ENCODE data around the gene KDM7A. TPM values are rescaled to one million over a fixed set of nuclear protein-coding genes. Genes with fewer than 3 reads are reported as not detected.
"Not testable (repeated sequence)": the region's sequence is repeated elsewhere in the genome, so short reads cannot be mapped to it uniquely, and the experiment has no call there.

KDM7A gene
- total and polyA plus RNA-seq, 10 donors: 2.5 to 41.5 (median 22.1) TPM

DNA sequence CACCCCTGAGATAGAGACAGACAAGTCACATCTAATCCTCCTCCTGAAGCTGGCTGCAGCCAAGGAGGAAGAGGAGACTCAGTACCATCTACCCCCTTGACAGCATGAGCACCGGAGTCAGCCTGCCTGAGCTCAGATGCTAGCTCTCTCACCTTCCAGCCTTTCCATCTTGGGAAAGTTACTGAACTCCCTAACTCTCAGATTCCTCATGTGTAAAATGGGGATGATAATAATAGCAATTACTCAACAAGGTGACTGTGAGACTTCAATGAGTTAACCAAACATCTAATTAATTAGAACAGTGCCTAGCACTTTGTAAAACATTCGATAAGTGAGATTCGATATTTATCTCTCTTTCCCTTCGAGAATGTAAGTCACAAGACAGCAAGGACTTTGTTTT is 6.4 kb downstream of the KDM7A start:
- no peaks in the 10 kb centered on the region for H3K36me3 ChIP-seq
- peaks cover 16 to 96% (median 59%) of the 10 kb centered on the region in 6 donors for H3K4me1 ChIP-seq
- TF ChIP-seq POLR2A (IDR thresholded peaks at IDR 0.05) (no peak), POLR2AphosphoS5 (IDR thresholded peaks at IDR 0.05) (no peak)
- TF ChIP-seq, protein P1, sequence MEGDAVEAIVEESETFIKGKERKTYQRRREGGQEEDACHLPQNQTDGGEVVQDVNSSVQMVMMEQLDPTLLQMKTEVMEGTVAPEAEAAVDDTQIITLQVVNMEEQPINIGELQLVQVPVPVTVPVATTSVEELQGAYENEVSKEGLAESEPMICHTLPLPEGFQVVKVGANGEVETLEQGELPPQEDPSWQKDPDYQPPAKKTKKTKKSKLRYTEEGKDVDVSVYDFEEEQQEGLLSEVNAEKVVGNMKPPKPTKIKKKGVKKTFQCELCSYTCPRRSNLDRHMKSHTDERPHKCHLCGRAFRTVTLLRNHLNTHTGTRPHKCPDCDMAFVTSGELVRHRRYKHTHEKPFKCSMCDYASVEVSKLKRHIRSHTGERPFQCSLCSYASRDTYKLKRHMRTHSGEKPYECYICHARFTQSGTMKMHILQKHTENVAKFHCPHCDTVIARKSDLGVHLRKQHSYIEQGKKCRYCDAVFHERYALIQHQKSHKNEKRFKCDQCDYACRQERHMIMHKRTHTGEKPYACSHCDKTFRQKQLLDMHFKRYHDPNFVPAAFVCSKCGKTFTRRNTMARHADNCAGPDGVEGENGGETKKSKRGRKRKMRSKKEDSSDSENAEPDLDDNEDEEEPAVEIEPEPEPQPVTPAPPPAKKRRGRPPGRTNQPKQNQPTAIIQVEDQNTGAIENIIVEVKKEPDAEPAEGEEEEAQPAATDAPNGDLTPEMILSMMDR (IDR thresholded peaks at IDR 0.05 in 8 of 11, conservative IDR thresholded peaks at IDR 0.05 in 3 of 11): no peak
- H3K27me3 ChIP-seq (replicated peaks in 1 of 7): no peaks in the 10 kb centered on the region
- intact Hi-C loops (cut with DNase I; ENCODE audit: low total_unique reads): no loop called here
- DNase-seq: no peak
- no peaks in the 10 kb centered on the region for H3K9me3 ChIP-seq
- WGBS, 5 donors: 95 to 99% (median 95%) methylated on average over 4 of the region's 4 CpGs
- no peak overlapping the region for H3K27ac ChIP-seq
- no peak overlapping the region for H3K4me3 ChIP-seq

DNA sequence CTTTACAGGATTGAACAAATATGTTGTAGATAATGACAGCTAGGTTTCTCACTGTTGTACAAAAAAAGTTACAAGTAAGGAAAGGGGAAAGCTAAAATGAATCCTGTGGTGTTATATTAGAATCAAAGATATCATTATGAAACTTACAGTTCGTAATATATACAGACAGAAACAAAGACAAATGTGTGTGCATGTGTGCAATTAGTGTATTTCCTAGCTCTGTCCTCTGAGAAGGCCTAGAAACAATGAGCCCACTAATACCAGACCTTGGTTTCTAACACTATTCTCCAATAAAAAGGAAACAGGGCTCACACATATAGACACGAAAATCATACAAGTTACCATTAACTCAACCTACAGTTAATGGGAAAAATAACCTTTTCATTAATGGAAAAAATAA is 8.0 kb downstream of the KDM7A start:
- Histone ChIP-seq H3K9me3 (no peaks in the 10 kb centered on the region), H3K36me3 (no peaks in the 10 kb centered on the region), H3K4me1 (peaks cover 6 to 97% (median 59%) of the 10 kb centered on the region in 6 donors), H3K27me3 (replicated peaks in 1 of 7) (no peaks in the 10 kb centered on the region), H3K27ac (no peak overlapping the region), H3K4me3 (no peak overlapping the region)
- 55 to 72% (median 64%) methylated on average over 2 of the region's 2 CpGs for WGBS, 5 donors
- intact Hi-C loops (cut with DNase I; ENCODE audit: low total_unique reads): no loop called here
- no peak for DNase-seq
- TF ChIP-seq, protein P1 (IDR thresholded peaks at IDR 0.05 in 8 of 11, conservative IDR thresholded peaks at IDR 0.05 in 3 of 11): no peak
- TF ChIP-seq POLR2AphosphoS5 (IDR thresholded peaks at IDR 0.05) (no peak), POLR2A (IDR thresholded peaks at IDR 0.05) (no peak)

DNA sequence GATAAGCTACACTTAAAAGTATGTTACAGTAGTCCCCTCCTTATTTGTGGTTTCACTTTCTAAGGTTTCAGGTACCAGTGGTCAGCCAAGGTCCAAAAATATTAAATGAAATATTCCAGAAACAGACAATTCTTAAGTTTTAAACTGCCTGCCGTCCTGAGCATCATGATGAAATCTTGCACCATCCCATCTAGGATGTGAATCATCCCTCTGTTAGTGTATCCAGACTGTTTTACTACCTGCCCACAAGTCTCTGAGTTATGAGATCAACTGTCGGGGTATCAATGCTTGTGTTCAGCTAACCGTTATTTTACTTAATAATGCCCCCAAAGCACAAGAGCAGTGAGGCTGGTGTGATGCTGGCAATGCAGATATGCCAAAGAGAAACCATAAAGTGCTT is 11.4 kb downstream of the KDM7A start:
- intact Hi-C loops (cut with DNase I; ENCODE audit: low total_unique reads): no loop called here

DNA sequence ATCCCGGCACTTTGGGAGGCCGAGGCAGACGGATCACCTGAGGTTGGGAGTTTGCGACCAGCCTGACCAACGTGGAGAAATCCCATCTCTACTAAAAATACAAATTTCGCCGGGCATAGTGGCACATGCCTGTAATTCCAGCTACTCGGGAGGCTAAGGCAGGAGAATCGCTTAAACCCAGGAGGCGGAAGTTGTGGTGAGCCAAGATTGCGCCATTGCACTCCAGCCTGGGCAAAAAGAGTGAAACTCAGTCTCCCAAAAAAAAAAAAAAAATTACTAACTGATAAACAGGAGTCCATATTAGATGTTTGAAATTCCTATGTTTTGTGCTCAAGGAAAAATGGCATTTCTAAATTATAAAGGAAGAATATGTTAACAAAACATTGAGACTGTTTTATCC is 14.7 kb downstream of the KDM7A start:
- H3K27ac ChIP-seq; H3K4me3 ChIP-seq; intact Hi-C loops (cut with DNase I; ENCODE audit: low total_unique reads); DNase-seq; H3K9me3 ChIP-seq; H3K27me3 ChIP-seq (replicated peaks in 1 of 7): not testable (repeated sequence)
- H3K36me3 ChIP-seq: peaks cover 0 to 23% (median 0%) of the 10 kb centered on the region in 6 donors
- 73 to 90% (median 81%) methylated on average over 11 of the region's 11 CpGs for WGBS, 5 donors
- H3K4me1 ChIP-seq: peaks cover 0 to 97% (median 59%) of the 10 kb centered on the region in 6 donors

More for the DNA sequence above, 11.4 kb downstream of the KDM7A start:
- H3K4me3 ChIP-seq: no peak overlapping the region
- H3K9me3 ChIP-seq: no peaks in the 10 kb centered on the region
- H3K36me3 ChIP-seq: no peaks in the 10 kb centered on the region
- H3K27ac ChIP-seq: no peak overlapping the region
- DNase-seq: no peak
- H3K4me1 ChIP-seq: peaks cover 6 to 100% (median 75%) of the 10 kb centered on the region in 6 donors
- TF ChIP-seq, protein P1 (IDR thresholded peaks at IDR 0.05 in 8 of 11, conservative IDR thresholded peaks at IDR 0.05 in 3 of 11): no peak
- TF ChIP-seq POLR2A (IDR thresholded peaks at IDR 0.05): no peak
- TF ChIP-seq POLR2AphosphoS5 (IDR thresholded peaks at IDR 0.05): no peak
- 59 to 89% (median 78%) methylated on average over 3 of the region's 3 CpGs for WGBS, 5 donors
- H3K27me3 ChIP-seq (replicated peaks in 1 of 7): no peaks in the 10 kb centered on the region

DNA sequence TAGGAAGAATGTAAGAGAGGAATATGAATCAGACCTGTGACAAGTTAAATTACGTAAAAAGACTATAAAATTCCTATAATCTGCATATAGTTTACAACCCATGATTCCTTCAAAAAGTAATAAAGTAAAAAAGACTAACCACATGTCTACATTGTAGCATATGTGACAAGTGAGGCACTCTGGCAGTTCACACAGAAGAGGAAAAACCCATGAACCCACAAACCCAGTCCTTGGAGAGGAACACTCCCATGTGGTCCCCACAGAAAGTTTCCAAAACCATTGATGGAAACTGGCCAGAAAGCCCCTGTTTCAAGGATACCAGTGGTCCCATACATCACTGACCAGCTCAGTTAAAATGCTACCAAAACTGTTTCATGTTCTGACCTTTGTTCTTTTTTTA is 15.7 kb downstream of the KDM7A start:
- Histone ChIP-seq H3K36me3 (peaks cover 0 to 24% (median 0%) of the 10 kb centered on the region in 6 donors), H3K4me3 (no peak overlapping the region), H3K27me3 (replicated peaks in 1 of 7) (no peaks in the 10 kb centered on the region), H3K4me1 (peaks cover 0 to 97% (median 61%) of the 10 kb centered on the region in 6 donors), H3K27ac (no peak overlapping the region), H3K9me3 (no peaks in the 10 kb centered on the region)
- WGBS, 5 donors: 80 to 98% (median 93%) methylated on average over 1 of the region's 1 CpG
- intact Hi-C loops (cut with DNase I; ENCODE audit: low total_unique reads): no loop called here
- TF ChIP-seq POLR2AphosphoS5 (IDR thresholded peaks at IDR 0.05) (no peak), POLR2A (IDR thresholded peaks at IDR 0.05) (no peak)
- TF ChIP-seq, protein P1 (IDR thresholded peaks at IDR 0.05 in 8 of 11, conservative IDR thresholded peaks at IDR 0.05 in 3 of 11): no peak
- DNase-seq: no peak

All from spleen (tissue), 11 donors.